H1 (cell line): ENCODE results near the gene SPECC1. TPM values are rescaled to one million over a fixed set of nuclear protein-coding genes. Genes with fewer than 3 reads are reported as not detected.

Experiments
- CTCF ChIA-PET: fragments of 300-600 bp; sonication (Branson Sonifier 250); formaldehyde crosslinking; loops from one replicate; lab custom pipeline; 2021; ENCODE audit not compliant: partially characterized antibody; lab: Charles Lee
- POLR2A ChIA-PET: fragments of 300-600 bp; sonication (Branson Sonifier 250); formaldehyde crosslinking; loops from one replicate; lab custom pipeline; 2021; ENCODE audit warnings: inconsistent platforms; ENCODE audit not compliant: partially characterized antibody; lab: Charles Lee
- DNase-seq, 2 experiments: peaks; one replicate each; pipeline versions ENCODE4 v3.0.0 to v3.0.0-alpha.2; 2010 to 2022; ENCODE audit warnings: low spot score in 2 of 2, low read depth in 1 of 2, mixed read lengths in 1 of 2
- FAIRE-seq: peaks from 2 replicates; lab custom pipeline; 2011; peaks lifted over from hg19 to GRCh38; lab: Jason Lieb, UNC
- H2AFZ ChIP-seq: 2 replicates; pipeline ENCODE4 v1.8.1; 2012; ENCODE audit warnings: low read length, inconsistent platforms
- H2AK5ac ChIP-seq: 2 replicates; pipeline ENCODE4 v1.6.1; 2013; ENCODE audit warnings: low read depth, low read length
- H2BK120ac ChIP-seq: replicated peaks from 2 replicates; pipeline ENCODE3; 2013; ENCODE audit warnings: low read depth, low read length, inconsistent platforms
- H2BK12ac ChIP-seq: 2 replicates; pipeline ENCODE4 v1.6.1; 2013; ENCODE audit warnings: low read depth, low read length
- H2BK15ac ChIP-seq: 2 replicates; pipeline ENCODE4 v1.6.1; 2013; ENCODE audit warnings: low read length
- H2BK20ac ChIP-seq: 2 replicates; pipeline ENCODE4 v1.6.1; 2013; ENCODE audit warnings: low read length
- H2BK5ac ChIP-seq: 2 replicates; pipeline ENCODE4 v1.6.1; 2013; ENCODE audit warnings: low read depth, low read length
- H3K14ac ChIP-seq: 2 replicates; pipeline ENCODE4 v1.6.1; 2013; ENCODE audit warnings: inconsistent platforms; ENCODE audit not compliant: insufficient read length
- H3K18ac ChIP-seq: 2 replicates; pipeline ENCODE4 v1.6.1; 2013; ENCODE audit warnings: low read length; ENCODE audit errors: extremely low read depth
- H3K23ac ChIP-seq: 2 replicates; pipeline ENCODE4 v1.6.1; 2013; ENCODE audit warnings: inconsistent platforms; ENCODE audit not compliant: insufficient read length
- H3K23me2 ChIP-seq: 2 replicates; pipeline ENCODE4 v1.6.1; 2013; ENCODE audit warnings: low read depth, low read length
- H3K27ac ChIP-seq: 2 replicates; pipeline ENCODE4 v1.6.1; 2011; ENCODE audit warnings: low read depth, low read length, inconsistent platforms
- H3K27me3 ChIP-seq, 4 experiments: replicated peaks in 1 of 4; 1 replicate in 1 of 4; 2 replicates in 3 of 4; pipeline versions ENCODE4 v1.6.1 to v1.8.1; 2011 to 2013; ENCODE audit warnings: low read length in 3 of 4, mild to moderate bottlenecking in 3 of 4, inconsistent platforms in 2 of 4, mixed read lengths in 2 of 4, moderate library complexity in 1 of 4; ENCODE audit not compliant: control insufficient read depth in 3 of 4, insufficient read depth in 3 of 4; ENCODE audit errors: extremely low read depth in 1 of 4
- H3K36me3 ChIP-seq, 4 experiments: 2 replicates each; pipeline versions ENCODE4 v1.6.1 to v1.8.1; 2011 to 2013; ENCODE audit warnings: mild to moderate bottlenecking in 4 of 4, low read length in 3 of 4, moderate library complexity in 2 of 4, control low read depth in 1 of 4, inconsistent platforms in 1 of 4; ENCODE audit not compliant: insufficient read depth in 4 of 4, control insufficient read depth in 2 of 4
- H3K4ac ChIP-seq: replicated peaks from 2 replicates; pipeline ENCODE3; 2013; ENCODE audit warnings: low read length, low read depth, mixed read lengths, inconsistent platforms; ENCODE audit not compliant: insufficient read length
- H3K4me1 ChIP-seq, 4 experiments: replicated peaks in 1 of 4; 1 replicate in 1 of 4; 2 replicates in 3 of 4; pipeline versions ENCODE4 v1.6.1 to v1.8.1; 2011 to 2013; ENCODE audit warnings: low read length in 3 of 4, inconsistent platforms in 2 of 4, mixed read lengths in 1 of 4; ENCODE audit not compliant: insufficient read depth in 4 of 4, control insufficient read depth in 3 of 4
- H3K4me2 ChIP-seq, 2 experiments: 2 replicates each; pipeline versions ENCODE4 v1.6.1 to v1.8.1; 2011 to 2013; ENCODE audit warnings: low read depth in 2 of 2, low read length in 2 of 2, control low read depth in 1 of 2, inconsistent platforms in 1 of 2, mild to moderate bottlenecking in 1 of 2; ENCODE audit not compliant: insufficient read depth in 1 of 2
- H3K4me3 ChIP-seq, 4 experiments: fragments of 200-600, 300-600 bp in 1 of 4; sonication (generic), shearing (Covaris generic), sonication (Bioruptor Twin) in 1 of 4; 2 replicates each; pipeline versions ENCODE4 v1.5.1 to v1.8.1; 2011 to 2016; ENCODE audit warnings: low read length in 4 of 4, low read depth in 3 of 4, control low read depth in 2 of 4, inconsistent platforms in 2 of 4, mild to moderate bottlenecking in 2 of 4, mixed read lengths in 1 of 4, moderate library complexity in 1 of 4; ENCODE audit not compliant: insufficient read depth in 2 of 4; ENCODE audit errors: extremely low read depth in 1 of 4
- H3K56ac ChIP-seq: replicated peaks from 2 replicates; pipeline ENCODE3; 2013; ENCODE audit warnings: low read depth, mild to moderate bottlenecking, mixed read lengths, low read length, inconsistent platforms; ENCODE audit not compliant: insufficient read length
- H3K79me1 ChIP-seq: 2 replicates; pipeline ENCODE4 v1.6.1; 2013; ENCODE audit warnings: low read depth, low read length, control low read depth
- H3K79me2 ChIP-seq, 2 experiments: 2 replicates each; pipeline versions ENCODE4 v1.6.1 to v1.8.1; 2012 to 2013; ENCODE audit warnings: low read length in 2 of 2, mild to moderate bottlenecking in 2 of 2, inconsistent platforms in 1 of 2; ENCODE audit not compliant: insufficient read depth in 2 of 2, control insufficient read depth in 1 of 2
- H3K9ac ChIP-seq, 4 experiments: replicated peaks in 1 of 4; 1 replicate in 1 of 4; 2 replicates in 3 of 4; pipeline versions ENCODE4 v1.6.1 to v1.8.1; 2011 to 2013; ENCODE audit warnings: low read depth in 3 of 4, low read length in 3 of 4, control low read depth in 2 of 4, mild to moderate bottlenecking in 2 of 4, moderate library complexity in 2 of 4, inconsistent platforms in 1 of 4; ENCODE audit errors: extremely low read depth in 1 of 4
- H3K9me3 ChIP-seq, 2 experiments: 2 replicates each; pipeline versions ENCODE4 v1.6.1 to v1.8.1; 2012 to 2013; ENCODE audit warnings: mild to moderate bottlenecking in 2 of 2, moderate library complexity in 2 of 2, control low read depth in 1 of 2, inconsistent platforms in 1 of 2, low read depth in 1 of 2, low read length in 1 of 2, mixed read lengths in 1 of 2; ENCODE audit not compliant: insufficient read depth in 2 of 2
- H4K20me1 ChIP-seq, 2 experiments: replicated peaks in 1 of 2; 2 replicates each; pipeline versions ENCODE3 to v1.8.1; 2011 to 2013; ENCODE audit warnings: inconsistent platforms in 2 of 2, low read length in 2 of 2, mild to moderate bottlenecking in 1 of 2; ENCODE audit not compliant: insufficient read depth in 2 of 2, control insufficient read depth in 1 of 2
- H4K5ac ChIP-seq: 2 replicates; pipeline ENCODE4 v1.6.1; 2013; ENCODE audit warnings: low read length, low read depth, mixed read lengths, inconsistent platforms; ENCODE audit not compliant: insufficient read length
- H4K8ac ChIP-seq: 2 replicates; pipeline ENCODE4 v1.8.0; 2013; ENCODE audit warnings: mild to moderate bottlenecking, moderate library complexity, low read length, inconsistent platforms; ENCODE audit not compliant: insufficient read depth; ENCODE audit errors: extremely low read depth
- H4K91ac ChIP-seq: replicated peaks from 2 replicates; pipeline ENCODE3; 2013; ENCODE audit warnings: low read length, mixed read lengths, inconsistent platforms; ENCODE audit not compliant: insufficient read length
- ASH2L ChIP-seq: fragments of 200-600, 300-600 bp; sonication (generic); IDR thresholded peaks from one replicate; pipeline ENCODE4 v1.7.1; 2017; ENCODE audit warnings: low read length
- BACH1 ChIP-seq: IDR thresholded peaks from 2 replicates; pipeline ENCODE4 v1.6.1; 2012; ENCODE audit warnings: low read length, improper control_type of control experiment
- BCL11A ChIP-seq, 2 experiments: IDR thresholded peaks; one replicate each; pipeline ENCODE4 v1.6.1; 2011; ENCODE audit warnings: low read depth in 2 of 2, low read length in 2 of 2, mild to moderate bottlenecking in 2 of 2
- GABPA ChIP-seq: IDR thresholded peaks from 2 replicates; pipeline ENCODE4 v1.6.1; 2011; ENCODE audit warnings: mild to moderate bottlenecking, low read length, moderate library complexity, borderline replicate concordance; ENCODE audit not compliant: insufficient read depth
- KDM5A ChIP-seq: fragments of 200-600 bp; IDR thresholded peaks from 2 replicates; pipeline ENCODE4 v1.7.1; 2012; ENCODE audit warnings: mild to moderate bottlenecking, low read length, inconsistent platforms, mixed read lengths
- NRF1 ChIP-seq: IDR thresholded peaks from 2 replicates; pipeline ENCODE4 v1.6.1; 2011; ENCODE audit warnings: mild to moderate bottlenecking, low read depth, low read length, improper control_type of control experiment
- POU5F1 ChIP-seq: IDR thresholded peaks from 2 replicates; pipeline ENCODE4 v1.6.1; 2011; ENCODE audit warnings: low read depth, mild to moderate bottlenecking, low read length, moderate library complexity
- RAD21 ChIP-seq, 2 experiments: IDR thresholded peaks in 1 of 2; conservative IDR thresholded peaks in 1 of 2; 2 replicates each; pipeline ENCODE4 v1.6.1; 2011; ENCODE audit warnings: low read depth in 2 of 2, low read length in 2 of 2, improper control_type of control experiment in 1 of 2, inconsistent platforms in 1 of 2, mild to moderate bottlenecking in 1 of 2, moderate library complexity in 1 of 2
- RFX5 ChIP-seq: IDR thresholded peaks from 2 replicates; pipeline ENCODE4 v1.6.1; 2011; ENCODE audit warnings: low read depth, low read length, improper control_type of control experiment, borderline replicate concordance
- SP2 ChIP-seq: IDR thresholded peaks from 2 replicates; pipeline ENCODE4 v1.6.1; 2012; ENCODE audit warnings: mild to moderate bottlenecking, low read length, inconsistent platforms
- WGBS, 2 experiments: shearing (Covaris generic) in 1 of 2; methylation state at CpG; one replicate each; pipeline versions ENCODE4 v1.1.6 to v1.1.7; 2013 to 2015; ENCODE audit warnings: low lambda C conversion rate in 2 of 2, mixed read lengths in 2 of 2, inconsistent platforms in 1 of 2, low coverage in 1 of 2, missing lambda C conversion rate in 1 of 2; ENCODE audit not compliant: insufficient replicate concordance in 2 of 2, insufficient coverage in 1 of 2, insufficient read length in 1 of 2; ENCODE audit errors: extremely low coverage in 1 of 2, missing lambda C conversion rate in 1 of 2; 5-methylcytosine and 5-hydroxymethylcytosine counted together
- polyA plus RNA-seq, 7 experiments: library from polyadenylated mRNA; depleted of rRNA in 3 of 7; stranded (reverse) in 5 of 7; unstranded in 2 of 7; fragments of >200 nt in 5 of 7; fragments of 200-250 nt in 2 of 7; gene quantifications; 1 replicate in 5 of 7; 2 replicates in 1 of 7; 4 replicates in 1 of 7; pipeline versions ENCODE4 v1.2.1 to v1.2.3, GENCODE V29; 2011 to 2013; ENCODE audit warnings: missing spikeins in 2 of 7, mixed read lengths in 2 of 7
- total RNA-seq: library from RNA; stranded (reverse); fragmentation: NEBNext Ultra II Directional; extraction: Animal tissue kit (Norgen Biotek cat#: 25700); gene quantifications from 2 replicates; pipeline ENCODE4 v1.2.1, GENCODE V29; 2021
- TF ChIP-seq, protein P1 (sequence below): IDR thresholded peaks from 2 replicates; pipeline ENCODE4 v1.6.1; 2012; ENCODE audit warnings: low read length, inconsistent platforms

SPECC1 gene
- total and polyA plus RNA-seq, 2 of the 8 experiments (the other 6 are each of a cell fraction or from before 2014, with no cell fraction given): 35.8 to 87.9 TPM

DNA sequence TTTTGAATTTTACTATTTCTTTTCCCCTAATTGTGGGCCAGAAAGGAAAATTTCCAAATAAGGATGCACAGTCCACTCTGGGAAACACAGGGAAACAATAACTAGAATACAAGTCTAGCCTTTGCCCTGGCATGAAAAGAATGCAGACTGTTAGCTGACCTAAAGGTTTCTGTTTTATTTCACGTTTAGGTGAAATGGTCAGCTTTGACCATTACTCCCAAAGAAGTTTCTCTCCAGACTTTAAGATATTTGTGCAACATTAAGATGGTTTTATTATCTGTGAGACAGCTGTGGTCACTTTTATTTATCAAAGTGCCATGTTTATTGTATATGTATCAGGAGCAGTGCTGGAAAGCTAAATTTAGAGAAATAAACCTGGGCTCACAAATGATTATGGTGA lies 163.9 kb downstream of the SPECC1 start:
- Histone ChIP-seq H2BK20ac (no peak overlapping the region), H3K23me2 (no peaks in the 10 kb centered on the region), H3K14ac (no peak overlapping the region), H2BK15ac (no peak overlapping the region), H4K20me1 (peaks cover 0 to 8% of the 10 kb centered on the region in 2 experiments), H2AK5ac (no peak overlapping the region), H3K79me2 (peaks cover 3 to 95% of the 10 kb centered on the region in 2 experiments), H2BK12ac (no peak overlapping the region), H3K27ac (no peak overlapping the region), H3K9me3 (no peaks in the 10 kb centered on the region), H3K4me3 (no peak overlapping the region), H2BK120ac (no peak overlapping the region), H3K4me2 (no peak overlapping the region), H3K18ac (no peak overlapping the region), H4K8ac (no peak overlapping the region), H3K56ac (no peak overlapping the region), H3K4me1 (peaks cover 10 to 22% (median 18%) of the 10 kb centered on the region in 4 experiments; a peak in 6 of 7 replicates), H3K4ac (no peak overlapping the region), H4K91ac (peak overlapping the region; percentile 34), H3K79me1 (peaks cover 9% of the 10 kb centered on the region), H3K27me3 (no peaks in the 10 kb centered on the region), H4K5ac (no peak overlapping the region), H2BK5ac (no peak overlapping the region), H2AFZ (no peak overlapping the region), H3K36me3 (no peaks in the 10 kb centered on the region), H3K9ac (no peak overlapping the region), H3K23ac (no peak overlapping the region)
- ChIA-PET CTCF (no interaction called here), POLR2A (interaction anchor here (1.2 kb wide), 1 partner anchor 16 kb away, joined by 4 read pairs; no protein-coding TSS in a partner anchor)
- DNase-seq: no peak
- 60% methylated on average over 1 of the region's 1 CpG; no CpG with 5 or more reads in 1 of the 2 experiments for WGBS, 2 experiments
- no peak for FAIRE-seq
- no peak for TF ChIP-seq ASH2L
- no peak for TF ChIP-seq NRF1
- no peak for TF ChIP-seq POU5F1
- TF ChIP-seq KDM5A: no peak
- TF ChIP-seq, protein P1, sequence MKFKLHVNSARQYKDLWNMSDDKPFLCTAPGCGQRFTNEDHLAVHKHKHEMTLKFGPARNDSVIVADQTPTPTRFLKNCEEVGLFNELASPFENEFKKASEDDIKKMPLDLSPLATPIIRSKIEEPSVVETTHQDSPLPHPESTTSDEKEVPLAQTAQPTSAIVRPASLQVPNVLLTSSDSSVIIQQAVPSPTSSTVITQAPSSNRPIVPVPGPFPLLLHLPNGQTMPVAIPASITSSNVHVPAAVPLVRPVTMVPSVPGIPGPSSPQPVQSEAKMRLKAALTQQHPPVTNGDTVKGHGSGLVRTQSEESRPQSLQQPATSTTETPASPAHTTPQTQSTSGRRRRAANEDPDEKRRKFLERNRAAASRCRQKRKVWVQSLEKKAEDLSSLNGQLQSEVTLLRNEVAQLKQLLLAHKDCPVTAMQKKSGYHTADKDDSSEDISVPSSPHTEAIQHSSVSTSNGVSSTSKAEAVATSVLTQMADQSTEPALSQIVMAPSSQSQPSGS: no peak
- TF ChIP-seq BCL11A (IDR thresholded peaks at IDR 0.05; ENCODE audit: low read depth in 2 of 2, low read length in 2 of 2): no peak
- TF ChIP-seq BACH1: no peak
- TF ChIP-seq RFX5: no peak
- no peak for TF ChIP-seq GABPA
- no peak for TF ChIP-seq RAD21 (IDR thresholded peaks at IDR 0.05 in 1 of 2, conservative IDR thresholded peaks at IDR 0.05 in 1 of 2; ENCODE audit: low read depth in 2 of 2, low read length in 2 of 2)
- TF ChIP-seq SP2: no peak
